T-cell (primary cell): ENCODE results near the gene DHX36. TPM values are rescaled to one million over a fixed set of nuclear protein-coding genes. Genes with fewer than 3 reads are reported as not detected.

Experiments used
- ATAC-seq, 4 experiments: fragments of 200-7000 bp in 3 of 4; fragments of 150-1000 bp in 1 of 4; cut with Tn5 transposase; replicated peaks in 1 of 4; 1 replicate in 3 of 4; 2 replicates in 1 of 4; pipeline ENCODE4 v1.10.0; 2021; ENCODE audit warnings: moderate library complexity in 3 of 4, mild to moderate bottlenecking in 2 of 4, moderate number of reproducible peaks in 1 of 4
- CTCF ChIA-PET, 2 donors: fragments of 300-600 bp; sonication (Branson Sonifier 250); formaldehyde crosslinking; loops; one replicate each; lab custom pipeline; 2022; ENCODE audit warnings: antibody characterized with exemption in 2 of 2; lab: Charles Lee
- POLR2A ChIA-PET, 2 donors: fragments of 300-600 bp; sonication (Branson Sonifier 250); formaldehyde crosslinking; loops; one replicate each; lab custom pipeline; 2022; ENCODE audit warnings: antibody characterized with exemption in 2 of 2; lab: Charles Lee
- DNase-seq, 35 experiments: peaks; one replicate each; pipeline versions ENCODE4 v3.0.0 to v3.0.0-alpha.2; 2013 to 2023
- H3K27ac ChIP-seq: one replicate; pipeline ENCODE4 v1.5.1; 2013; ENCODE audit warnings: low read length
- H3K27me3 ChIP-seq, 2 experiments: replicated peaks in 1 of 2; 1 replicate in 1 of 2; 2 replicates in 1 of 2; pipeline versions ENCODE4 v1.6.1 to v1.7.0; 2013; ENCODE audit warnings: low read length in 1 of 2, mixed read lengths in 1 of 2; ENCODE audit not compliant: control insufficient read depth in 2 of 2, insufficient read depth in 2 of 2; ENCODE audit errors: extremely low read depth in 1 of 2
- H3K36me3 ChIP-seq, 2 donors: 1 replicate in 1 of 2; 2 replicates in 1 of 2; pipeline versions ENCODE4 v1.6.1 to v1.7.0; 2013; ENCODE audit warnings: low read length in 1 of 2; ENCODE audit not compliant: control insufficient read depth in 2 of 2, insufficient read depth in 1 of 2; ENCODE audit errors: extremely low read depth in 1 of 2
- H3K4me1 ChIP-seq, 2 experiments: 1 replicate in 1 of 2; 2 replicates in 1 of 2; pipeline versions ENCODE4 v1.6.1 to v1.7.0; 2013; ENCODE audit warnings: low read length in 2 of 2, mixed read lengths in 1 of 2; ENCODE audit not compliant: insufficient read depth in 2 of 2, control insufficient read depth in 1 of 2; ENCODE audit errors: extremely low read depth in 1 of 2
- H3K4me3 ChIP-seq, 2 donors: 1 replicate in 1 of 2; 2 replicates in 1 of 2; pipeline versions ENCODE4 v1.5.1 to v1.7.0; 2013; ENCODE audit warnings: mild to moderate bottlenecking in 2 of 2, low read length in 1 of 2, moderate library complexity in 1 of 2; ENCODE audit not compliant: control insufficient read depth in 1 of 2; ENCODE audit errors: extremely low read depth in 1 of 2
- H3K9me3 ChIP-seq: 2 replicates; pipeline ENCODE4 v1.7.0; 2013
- H3K27ac Mint-ChIP-seq, 2 donors: one replicate each; pipeline ENCODE4 v1.8.0; 2020 to 2021; ENCODE audit warnings: mild to moderate bottlenecking in 2 of 2, mixed read lengths in 2 of 2
- H3K27me3 Mint-ChIP-seq, 2 donors: one replicate each; pipeline ENCODE4 v1.8.0; 2021 to 2022; ENCODE audit warnings: mixed read lengths in 2 of 2
- H3K36me3 Mint-ChIP-seq: one replicate; pipeline ENCODE4 v1.8.0; 2021; ENCODE audit warnings: mixed read lengths
- H3K4me1 Mint-ChIP-seq, 3 donors: one replicate each; pipeline ENCODE4 v1.8.0; 2020 to 2022; ENCODE audit warnings: mixed read lengths in 3 of 3, mild to moderate bottlenecking in 1 of 3
- H3K4me3 Mint-ChIP-seq, 3 donors: one replicate each; pipeline ENCODE4 v1.8.0; 2020 to 2022; ENCODE audit warnings: mild to moderate bottlenecking in 3 of 3, mixed read lengths in 3 of 3, moderate library complexity in 3 of 3
- H3K9me3 Mint-ChIP-seq, 3 donors: one replicate each; pipeline ENCODE4 v1.8.0; 2020 to 2022; ENCODE audit warnings: mixed read lengths in 3 of 3
- WGBS: methylation state at CpG from one replicate; pipeline ENCODE4 v1.1.5; 2013; ENCODE audit warnings: missing lambda C conversion rate; ENCODE audit not compliant: insufficient coverage; 5-methylcytosine and 5-hydroxymethylcytosine counted together
- total RNA-seq, 35 experiments: library from RNA in 6 of 35; stranded (reverse) in 6 of 35; fragments of 120-200 nt in 1 of 35; gene quantifications; one replicate each; pipeline versions ENCODE4 v1.2.1 to v1.2.4 and lab custom pipeline; 2013 to 2026

Gene DHX36
- total RNA-seq, 5 donors from 2014 or later (not counting 1 experiment from before 2014, with no cell fraction given): 70.3 to 104 (median 76.8) TPM

DNA sequence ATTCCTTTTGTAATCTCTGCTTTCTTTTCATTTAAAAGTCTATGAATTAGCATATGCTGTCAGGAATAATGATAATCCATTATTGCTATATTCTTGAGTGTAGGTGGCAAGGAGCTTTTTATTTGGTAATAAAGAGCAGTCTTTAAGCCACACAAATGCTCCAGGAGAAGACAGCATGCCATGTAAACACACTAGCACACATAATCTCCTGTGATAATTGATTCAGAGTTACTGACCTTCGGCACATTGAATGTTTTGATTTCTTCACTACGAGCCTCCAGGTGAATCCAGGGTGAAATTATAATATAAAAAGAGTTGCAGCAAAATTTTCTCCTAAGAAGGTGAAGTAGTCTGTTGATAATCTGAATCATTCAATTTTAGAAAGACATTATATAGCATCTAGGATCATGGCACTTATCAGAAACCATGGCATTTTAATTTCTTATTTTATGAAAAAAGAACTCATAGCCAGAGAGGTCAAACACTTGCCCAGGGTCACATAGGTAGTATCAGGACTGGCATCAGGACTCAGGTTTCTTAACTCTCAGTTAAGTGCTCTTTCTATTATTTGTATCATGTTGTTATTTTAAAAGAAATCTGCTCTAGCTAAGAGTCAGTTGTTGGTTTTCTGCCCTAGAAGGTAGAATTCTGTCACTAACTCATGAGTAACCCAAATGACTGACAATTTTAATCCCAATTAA is 21.3 kb upstream of the DHX36 start:
- CTCF ChIA-PET: no interaction called here
- H3K4me3 Mint-ChIP-seq: no peak overlapping the region

DNA sequence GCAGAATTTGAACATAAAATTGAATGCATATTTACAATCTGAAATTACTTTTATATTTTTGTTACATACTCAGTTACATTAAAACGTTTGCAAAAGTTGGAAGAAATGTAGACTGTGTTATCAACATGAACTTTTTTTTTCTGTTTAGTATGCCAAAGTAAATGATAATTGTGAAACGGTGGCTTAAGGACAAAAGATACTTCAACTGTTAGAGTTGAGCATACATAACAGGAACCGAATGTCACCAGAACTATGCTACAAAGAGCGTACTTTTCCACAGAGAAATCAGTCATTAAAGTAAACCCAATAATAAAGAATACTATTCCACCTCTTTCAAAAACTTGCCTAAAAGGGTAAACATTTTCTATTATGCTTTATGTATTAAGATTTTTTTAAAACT is 14.3 kb upstream of the DHX36 start:
- POLR2A ChIA-PET: no interaction called here
- ATAC-seq (no peak), DNase-seq (no peak)
- Mint-ChIP-seq H3K27me3 (peaks cover 9 to 12% of the 10 kb centered on the region in 2 donors), H3K9me3 (no peaks in the 10 kb centered on the region), H3K4me1 (no peaks in the 10 kb centered on the region), H3K36me3 (no peaks in the 10 kb centered on the region), H3K27ac (no peak overlapping the region), H3K4me3 (no peak overlapping the region)
- Histone ChIP-seq H3K4me3 (no peak overlapping the region), H3K27me3 (peaks cover 0 to 4% of the 10 kb centered on the region in 2 experiments), H3K27ac (no peak overlapping the region), H3K4me1 (no peaks in the 10 kb centered on the region), H3K36me3 (no peaks in the 10 kb centered on the region), H3K9me3 (no peaks in the 10 kb centered on the region)
- CTCF ChIA-PET: no interaction called here
- no CpG with 5 or more reads among the region's 4 CpGs for WGBS

More for the DNA sequence above, 21.3 kb upstream of the DHX36 start:
- Histone ChIP-seq H3K36me3 (no peaks in the 10 kb centered on the region), H3K27ac (no peak overlapping the region), H3K4me3 (no peak overlapping the region), H3K27me3 (peaks cover 0 to 3% of the 10 kb centered on the region in 2 experiments), H3K9me3 (no peaks in the 10 kb centered on the region), H3K4me1 (no peaks in the 10 kb centered on the region)
- no peaks in the 10 kb centered on the region for H3K36me3 Mint-ChIP-seq
- POLR2A ChIA-PET: no interaction called here
- WGBS: no CpG with 5 or more reads among the region's 2 CpGs
- peaks cover 23 to 30% of the 10 kb centered on the region in 2 donors for H3K27me3 Mint-ChIP-seq
- DNase-seq (no peak), ATAC-seq (no peak)
- no peaks in the 10 kb centered on the region for H3K9me3 Mint-ChIP-seq
- no peak overlapping the region for H3K27ac Mint-ChIP-seq
- no peaks in the 10 kb centered on the region for H3K4me1 Mint-ChIP-seq

DNA sequence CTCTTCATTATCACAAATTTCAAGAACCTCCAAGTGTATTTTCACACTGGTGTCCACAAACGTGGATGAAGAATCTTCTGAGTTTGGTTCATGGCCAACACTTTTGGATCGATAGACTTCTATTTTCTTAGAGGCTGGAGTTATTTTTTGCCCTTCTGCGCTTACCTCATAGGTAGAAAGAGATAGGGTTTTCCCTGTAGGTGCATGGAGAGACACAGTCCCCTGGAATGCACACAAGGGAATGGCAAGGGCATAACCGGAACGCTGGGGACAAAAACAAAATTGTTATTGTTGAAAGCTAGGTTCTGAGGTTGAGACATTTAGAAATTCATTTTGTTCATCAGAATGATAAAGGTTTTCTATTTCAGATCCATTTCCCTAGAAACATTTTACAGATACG is 13.7 kb upstream of the DHX36 start:
- CTCF ChIA-PET: no interaction called here
- POLR2A ChIA-PET: no interaction called here
- H3K27me3 Mint-ChIP-seq: peaks cover 4 to 12% of the 10 kb centered on the region in 2 donors
- H3K27ac Mint-ChIP-seq: no peak overlapping the region
- peaks cover 0 to 4% of the 10 kb centered on the region in 2 experiments for H3K27me3 ChIP-seq
- no peaks in the 10 kb centered on the region for H3K4me1 ChIP-seq
- no peaks in the 10 kb centered on the region for H3K36me3 ChIP-seq
- no peaks in the 10 kb centered on the region for H3K36me3 Mint-ChIP-seq
- no peak overlapping the region for H3K4me3 ChIP-seq
- H3K27ac ChIP-seq: no peak overlapping the region
- H3K9me3 Mint-ChIP-seq: no peaks in the 10 kb centered on the region
- no peak for DNase-seq
- ATAC-seq: no peak
- H3K4me3 Mint-ChIP-seq: no peak overlapping the region
- no peaks in the 10 kb centered on the region for H3K4me1 Mint-ChIP-seq
- H3K9me3 ChIP-seq: no peaks in the 10 kb centered on the region
- WGBS: 64% methylated on average over 1 of the region's 6 CpGs

DNA sequence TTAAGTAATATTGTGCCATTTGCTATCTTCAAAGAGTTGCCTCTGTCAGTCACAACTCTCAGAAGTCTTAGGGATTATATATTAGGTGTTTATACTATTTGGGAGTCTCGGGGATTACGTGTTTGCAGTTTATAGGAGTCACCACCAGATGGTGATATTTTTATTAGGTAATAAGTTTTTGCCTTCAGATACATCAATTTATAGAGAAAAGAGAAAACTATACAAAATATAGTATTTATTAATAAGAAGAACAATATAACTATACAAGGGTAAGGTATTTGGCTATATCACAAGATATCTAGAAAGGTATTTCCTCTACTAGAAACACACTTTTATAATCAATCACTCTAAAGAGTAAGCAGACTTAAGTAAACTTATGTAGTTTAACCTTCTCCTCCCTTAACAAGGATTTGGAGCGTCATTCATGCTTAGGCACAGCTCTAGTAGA is 10.7 kb upstream of the DHX36 start:
- no peaks in the 10 kb centered on the region for H3K27me3 ChIP-seq
- H3K36me3 ChIP-seq: no peaks in the 10 kb centered on the region
- ChIA-PET CTCF (interaction anchor here (0.6 to 2.1 kb wide), 5 partner anchors 10 to 1549 kb away, joined by 3 to 8 read pairs (median 4); no protein-coding TSS in a partner anchor), POLR2A (no interaction called here)
- H3K9me3 ChIP-seq: no peaks in the 10 kb centered on the region
- no CpG with 5 or more reads among the region's 3 CpGs for WGBS
- no peaks in the 10 kb centered on the region for H3K9me3 Mint-ChIP-seq
- H3K4me1 ChIP-seq: no peaks in the 10 kb centered on the region
- no peak overlapping the region for H3K4me3 Mint-ChIP-seq
- peak in 1 of 35 experiments; percentile 57 for DNase-seq
- H3K27ac Mint-ChIP-seq: no peak overlapping the region
- H3K4me1 Mint-ChIP-seq: no peaks in the 10 kb centered on the region
- H3K27ac ChIP-seq: no peak overlapping the region
- ATAC-seq: peak in 1 of 4 experiments; percentile 62
- H3K4me3 ChIP-seq: no peak overlapping the region
- peaks cover 6 to 8% of the 10 kb centered on the region in 2 donors for H3K27me3 Mint-ChIP-seq
- H3K36me3 Mint-ChIP-seq: no peaks in the 10 kb centered on the region

DNA sequence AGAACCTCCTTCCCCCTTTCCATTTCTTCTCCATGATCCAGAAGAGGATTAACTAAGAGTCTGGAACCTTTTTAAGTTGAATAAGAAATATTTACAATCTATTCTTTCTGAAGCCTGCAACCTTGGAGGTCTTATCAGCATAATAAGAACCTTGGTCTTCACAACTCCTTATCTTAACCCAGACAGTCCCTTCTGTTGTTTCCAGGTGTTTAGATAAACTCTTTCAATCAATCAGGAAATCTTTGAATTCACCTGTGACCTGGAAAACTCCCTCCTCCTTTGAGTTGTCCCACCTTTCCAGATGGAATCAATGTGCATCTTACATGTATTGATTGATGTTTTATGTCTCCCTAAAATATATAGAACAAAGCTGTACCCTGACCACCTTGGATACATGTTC is 3.6 kb upstream of the DHX36 start:
- no peak overlapping the region for H3K27ac ChIP-seq
- H3K9me3 ChIP-seq: no peaks in the 10 kb centered on the region
- H3K36me3 ChIP-seq: no peaks in the 10 kb centered on the region
- H3K36me3 Mint-ChIP-seq: no peaks in the 10 kb centered on the region
- no peak for DNase-seq
- no peaks in the 10 kb centered on the region for H3K9me3 Mint-ChIP-seq
- ChIA-PET POLR2A (no interaction called here), CTCF (interaction anchor here in 1 of 2 donors (1.2 kb wide), 1 partner anchor 9 kb away, joined by 3 read pairs; no protein-coding TSS in a partner anchor)
- H3K4me1 ChIP-seq: peaks cover 7% of the 10 kb centered on the region in 2 experiments
- H3K27me3 Mint-ChIP-seq: peaks cover 0 to 8% of the 10 kb centered on the region in 2 donors
- no peak overlapping the region for H3K27ac Mint-ChIP-seq
- ATAC-seq: no peak
- peaks cover 16 to 21% (median 18%) of the 10 kb centered on the region in 3 donors for H3K4me1 Mint-ChIP-seq
- H3K4me3 Mint-ChIP-seq: no peak overlapping the region
- H3K4me3 ChIP-seq: no peak overlapping the region
- H3K27me3 ChIP-seq: no peaks in the 10 kb centered on the region

DNA sequence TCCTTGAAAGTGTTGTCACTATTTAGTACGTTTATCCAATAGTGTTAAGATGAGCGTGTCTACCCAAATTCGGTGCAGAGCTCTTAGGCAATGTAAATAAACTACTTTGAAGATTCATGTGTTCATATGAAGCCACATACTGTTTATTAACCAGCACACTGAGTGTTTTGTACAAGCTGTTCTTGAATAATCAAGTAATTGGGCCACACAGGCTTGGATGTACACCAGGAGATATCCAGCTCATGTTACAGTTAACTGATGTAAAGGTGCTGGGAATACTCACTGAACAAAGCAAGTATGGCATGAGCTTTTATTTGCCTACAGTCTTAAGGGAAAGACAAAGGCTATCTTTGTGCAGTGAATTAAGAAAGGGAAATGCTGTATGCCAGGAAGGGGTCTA is 632 bp upstream of the DHX36 start:
- Mint-ChIP-seq H3K4me3 (peak overlapping the region in 1 of 3 donors; percentile 96), H3K36me3 (peaks cover 7% of the 10 kb centered on the region), H3K4me1 (peaks cover 16 to 21% (median 18%) of the 10 kb centered on the region in 3 donors), H3K9me3 (no peaks in the 10 kb centered on the region), H3K27me3 (no peaks in the 10 kb centered on the region), H3K27ac (peak overlapping the region; percentile 98 to 99)
- Histone ChIP-seq H3K27ac (peak overlapping the region; percentile 98), H3K36me3 (peaks cover 0 to 5% of the 10 kb centered on the region in 2 donors), H3K27me3 (no peaks in the 10 kb centered on the region), H3K9me3 (no peaks in the 10 kb centered on the region), H3K4me3 (peak overlapping the region; percentile 58 to 79), H3K4me1 (peaks cover 27 to 28% of the 10 kb centered on the region in 2 experiments)
- no CpG with 5 or more reads among the region's 3 CpGs for WGBS
- POLR2A ChIA-PET: interaction anchor here in 1 of 2 donors (0.6 to 1.0 kb wide), 2 partner anchors 11 to 1548 kb away, joined by 3 to 4 read pairs; no protein-coding TSS in a partner anchor
- CTCF ChIA-PET: interaction anchor here (0.7 to 1.5 kb wide), 4 partner anchors 10 to 1545 kb away, joined by 3 to 8 read pairs (median 3); partner anchors contain the start of gene GMPS (in 1 of the 2)
- no peak for ATAC-seq
- DNase-seq: no peak
